IPS-18a (cell line): ENCODE results near the gene FBXL22.
A peak's percentile ranks its signal among the peaks of the same experiment; 100 is the strongest.

Experiments used
- H3K27ac ChIP-seq: one replicate; pipeline ENCODE4 v1.5.1; 2013; ENCODE audit warnings: low read length
- H3K27me3 ChIP-seq: one replicate; pipeline ENCODE4 v1.6.1; 2013; ENCODE audit warnings: mild to moderate bottlenecking, low read length; ENCODE audit not compliant: control insufficient read depth, insufficient read depth
- H3K36me3 ChIP-seq: one replicate; pipeline ENCODE4 v1.6.1; 2013; ENCODE audit warnings: low read depth, low read length; ENCODE audit not compliant: control insufficient read depth
- H3K4me1 ChIP-seq: one replicate; pipeline ENCODE4 v1.6.1; 2013; ENCODE audit warnings: low read depth, low read length; ENCODE audit not compliant: control insufficient read depth
- H3K4me3 ChIP-seq: one replicate; pipeline ENCODE4 v1.5.1; 2013; ENCODE audit warnings: low read length
- H3K9ac ChIP-seq: one replicate; pipeline ENCODE4 v1.6.1; 2013; ENCODE audit warnings: mild to moderate bottlenecking, low read length, moderate library complexity
- H3K9me3 ChIP-seq: one replicate; pipeline ENCODE4 v1.6.1; 2013; ENCODE audit warnings: low read depth, low read length; ENCODE audit not compliant: control insufficient read depth

The FBXL22 gene

GRCh38 chr15:63595688-63596087, 1.5 kb upstream of the FBXL22 start:
- H3K27me3 ChIP-seq, result peaks cover 11% of the 10 kb centered on the region
- H3K27ac ChIP-seq, result no peak overlapping the region
- H3K4me3 ChIP-seq, result no peak overlapping the region
- peaks cover 8% of the 10 kb centered on the region for H3K4me1 ChIP-seq
- no peak overlapping the region for H3K9ac ChIP-seq
- no peaks in the 10 kb centered on the region for H3K9me3 ChIP-seq
- H3K36me3 ChIP-seq, result peaks cover 13% of the 10 kb centered on the region

- Histone ChIP-seq H3K9ac (no peak overlapping the region), H3K27me3 (peaks cover 19% of the 10 kb centered on the region), H3K9me3 (no peaks in the 10 kb centered on the region), H3K36me3 (peaks cover 4% of the 10 kb centered on the region), H3K27ac (no peak overlapping the region), H3K4me3 (no peak overlapping the region), H3K4me1 (peaks cover 8% of the 10 kb centered on the region)
Measured at GRCh38 chr15:63596676-63597037, 530 bp upstream of the FBXL22 start.

DNA sequence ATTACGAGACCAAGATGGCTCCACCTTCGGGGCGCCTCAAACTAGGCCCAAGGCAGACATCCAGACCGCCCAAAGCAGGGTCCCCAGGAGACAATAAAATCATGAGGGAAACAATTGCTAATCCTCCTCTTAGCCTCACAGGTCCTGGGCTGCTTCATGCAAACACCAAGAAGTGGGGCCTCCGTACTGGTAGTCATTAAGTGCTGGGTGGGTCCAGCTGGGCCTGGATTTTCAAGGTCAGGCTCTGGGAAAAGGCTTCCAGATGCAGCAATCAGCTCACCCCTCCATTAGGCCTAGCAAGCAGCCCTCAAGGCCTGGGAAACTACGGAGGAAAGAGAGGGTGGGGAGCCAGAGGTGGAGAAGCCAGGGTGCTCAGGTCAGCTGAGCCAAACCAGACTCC, 634 bp downstream of the FBXL22 start:
- Histone ChIP-seq H3K27ac (no peak overlapping the region), H3K9me3 (no peaks in the 10 kb centered on the region), H3K4me3 (no peak overlapping the region), H3K4me1 (peaks cover 8% of the 10 kb centered on the region), H3K9ac (no peak overlapping the region), H3K27me3 (peaks cover 31% of the 10 kb centered on the region), H3K36me3 (peaks cover 4% of the 10 kb centered on the region)

GRCh38 chr15:63598473-63599400, 1.6 kb downstream of the FBXL22 start:
- Histone ChIP-seq H3K9me3 (no peaks in the 10 kb centered on the region), H3K27me3 (peaks cover 36% of the 10 kb centered on the region), H3K4me1 (peaks cover 8% of the 10 kb centered on the region), H3K36me3 (no peaks in the 10 kb centered on the region), H3K9ac (no peak overlapping the region), H3K4me3 (no peak overlapping the region), H3K27ac (no peak overlapping the region)

GRCh38 chr15:63599401-63600000, 2.3 kb downstream of the FBXL22 start:
- peaks cover 36% of the 10 kb centered on the region for H3K27me3 ChIP-seq
- no peak overlapping the region for H3K9ac ChIP-seq
- no peaks in the 10 kb centered on the region for H3K9me3 ChIP-seq
- H3K4me3 ChIP-seq, result peak overlapping the region; percentile 73
- peaks cover 8% of the 10 kb centered on the region for H3K4me1 ChIP-seq
- H3K36me3 ChIP-seq, result no peaks in the 10 kb centered on the region
- H3K27ac ChIP-seq, result no peak overlapping the region

- no peak overlapping the region for H3K27ac ChIP-seq
- H3K27me3 ChIP-seq, result peaks cover 36% of the 10 kb centered on the region
- no peaks in the 10 kb centered on the region for H3K36me3 ChIP-seq
- H3K4me3 ChIP-seq, result peak overlapping the region; percentile 73
- peaks cover 3% of the 10 kb centered on the region for H3K4me1 ChIP-seq
- H3K9me3 ChIP-seq, result no peaks in the 10 kb centered on the region
- peak overlapping the region; percentile 62 for H3K9ac ChIP-seq
Measured at GRCh38 chr15:63600001-63600615, 2.9 kb downstream of the FBXL22 start.

DNA sequence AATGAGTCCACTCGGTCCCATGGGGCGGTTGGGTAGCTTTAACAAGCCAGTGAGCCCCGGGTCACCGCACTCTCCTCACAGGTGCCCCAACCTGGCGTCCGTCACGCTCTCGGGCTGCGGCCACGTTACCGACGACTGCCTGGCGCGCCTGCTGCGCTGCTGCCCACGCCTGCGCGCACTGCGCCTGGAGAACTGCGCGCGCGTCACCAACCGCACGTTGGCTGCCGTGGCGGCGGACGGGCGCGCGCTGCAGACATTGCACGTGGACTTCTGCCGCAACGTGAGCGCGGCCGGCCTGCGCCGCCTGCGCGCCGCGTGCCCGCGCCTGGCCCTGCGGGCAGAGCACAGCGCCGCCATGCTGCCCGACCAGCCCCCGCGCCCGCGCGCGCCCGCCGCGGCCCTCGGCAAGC, 3.4 kb downstream of the FBXL22 start:
- Histone ChIP-seq H3K9ac (peak overlapping the region; percentile 62), H3K9me3 (no peaks in the 10 kb centered on the region), H3K27ac (no peak overlapping the region), H3K27me3 (peaks cover 36% of the 10 kb centered on the region), H3K4me1 (no peaks in the 10 kb centered on the region), H3K36me3 (no peaks in the 10 kb centered on the region), H3K4me3 (peak overlapping the region; percentile 73)

DNA sequence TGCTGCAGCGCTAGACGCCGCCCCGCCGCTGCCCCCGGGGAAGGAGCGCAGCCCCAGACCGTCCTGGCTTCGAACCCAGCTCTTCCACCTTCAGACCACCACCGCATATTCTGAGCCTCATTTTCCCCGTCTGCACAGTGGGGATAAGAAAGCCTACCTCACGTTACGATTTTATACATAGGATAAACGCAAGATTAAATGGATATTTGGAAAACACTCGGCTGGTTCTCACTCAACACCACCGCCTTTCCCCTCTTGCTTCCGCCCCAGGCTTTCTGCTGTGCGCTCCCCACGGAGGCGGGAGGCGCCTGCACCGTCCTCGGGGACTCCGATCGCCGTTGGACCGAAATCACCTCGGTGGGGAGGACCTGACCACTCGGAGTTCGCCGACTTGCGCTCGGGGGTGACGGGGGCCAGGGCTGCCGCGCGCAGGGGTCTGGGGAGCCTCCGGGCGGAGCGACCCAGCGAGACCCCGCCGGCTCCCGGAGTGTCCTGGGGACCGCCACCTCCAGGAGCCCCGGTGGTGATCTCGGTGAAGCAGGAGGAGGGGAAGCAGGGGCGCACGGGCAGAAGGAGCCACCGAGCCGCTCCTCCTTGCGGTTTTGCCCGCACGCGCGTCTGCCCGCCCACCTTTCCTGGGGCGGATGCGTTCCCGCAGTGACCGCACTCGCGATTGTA, 4.0 kb downstream of the FBXL22 start:
- Histone ChIP-seq H3K9me3 (no peaks in the 10 kb centered on the region), H3K27me3 (peaks cover 36% of the 10 kb centered on the region), H3K9ac (peak overlapping the region; percentile 46), H3K4me3 (peak overlapping the region; percentile 73), H3K27ac (no peak overlapping the region), H3K36me3 (no peaks in the 10 kb centered on the region), H3K4me1 (no peaks in the 10 kb centered on the region)

- Histone ChIP-seq H3K4me1 (no peaks in the 10 kb centered on the region), H3K27me3 (peaks cover 36% of the 10 kb centered on the region), H3K27ac (no peak overlapping the region), H3K36me3 (no peaks in the 10 kb centered on the region), H3K9ac (peak overlapping the region; percentile 46), H3K9me3 (no peaks in the 10 kb centered on the region), H3K4me3 (peak overlapping the region; percentile 73)
Measured at GRCh38 chr15:63601704-63602185, 4.6 kb downstream of the FBXL22 start.

GRCh38 chr15:63602595-63602994, 5.4 kb downstream of the FBXL22 start:
- Histone ChIP-seq H3K9ac (no peak overlapping the region), H3K4me1 (no peaks in the 10 kb centered on the region), H3K4me3 (no peak overlapping the region), H3K36me3 (no peaks in the 10 kb centered on the region), H3K27me3 (peaks cover 36% of the 10 kb centered on the region), H3K27ac (no peak overlapping the region), H3K9me3 (no peaks in the 10 kb centered on the region)

GRCh38 chr15:63603516-63603915, 6.3 kb downstream of the FBXL22 start:
- Histone ChIP-seq H3K27me3 (peaks cover 36% of the 10 kb centered on the region), H3K4me3 (no peak overlapping the region), H3K4me1 (no peaks in the 10 kb centered on the region), H3K9me3 (no peaks in the 10 kb centered on the region), H3K36me3 (peaks cover 6% of the 10 kb centered on the region), H3K9ac (no peak overlapping the region), H3K27ac (no peak overlapping the region)
